Measurements from ENCODE around the gene GNG7.

- TF ChIP-seq POLR2A (IDR thresholded peaks at IDR 0.05; ENCODE audit: low read depth, low read length): no peak; the same call in 1 of the 2 replicates
- TF ChIP-seq POLR2AphosphoS5 (IDR thresholded peaks at IDR 0.05; ENCODE audit: low read depth, low read length): no peak
- TF ChIP-seq TAF1 (IDR thresholded peaks at IDR 0.05; ENCODE audit: borderline replicate concordance, low read depth, low read length): no peak
Measured at GRCh38 chr19:2461751-2462634, 240.5 kb downstream of the GNG7 start.
